ENCODE measurements around the gene TPRN. TPM values are rescaled to one million over a fixed set of nuclear protein-coding genes. Genes with fewer than 3 reads are reported as not detected.

The TPRN gene
- total and polyA plus RNA-seq, 9 of the 15 experiments (the other 6 are each of a cell fraction or from before 2014, with no cell fraction given): 0.31 to 31.9 (median 4.4) TPM

DNA sequence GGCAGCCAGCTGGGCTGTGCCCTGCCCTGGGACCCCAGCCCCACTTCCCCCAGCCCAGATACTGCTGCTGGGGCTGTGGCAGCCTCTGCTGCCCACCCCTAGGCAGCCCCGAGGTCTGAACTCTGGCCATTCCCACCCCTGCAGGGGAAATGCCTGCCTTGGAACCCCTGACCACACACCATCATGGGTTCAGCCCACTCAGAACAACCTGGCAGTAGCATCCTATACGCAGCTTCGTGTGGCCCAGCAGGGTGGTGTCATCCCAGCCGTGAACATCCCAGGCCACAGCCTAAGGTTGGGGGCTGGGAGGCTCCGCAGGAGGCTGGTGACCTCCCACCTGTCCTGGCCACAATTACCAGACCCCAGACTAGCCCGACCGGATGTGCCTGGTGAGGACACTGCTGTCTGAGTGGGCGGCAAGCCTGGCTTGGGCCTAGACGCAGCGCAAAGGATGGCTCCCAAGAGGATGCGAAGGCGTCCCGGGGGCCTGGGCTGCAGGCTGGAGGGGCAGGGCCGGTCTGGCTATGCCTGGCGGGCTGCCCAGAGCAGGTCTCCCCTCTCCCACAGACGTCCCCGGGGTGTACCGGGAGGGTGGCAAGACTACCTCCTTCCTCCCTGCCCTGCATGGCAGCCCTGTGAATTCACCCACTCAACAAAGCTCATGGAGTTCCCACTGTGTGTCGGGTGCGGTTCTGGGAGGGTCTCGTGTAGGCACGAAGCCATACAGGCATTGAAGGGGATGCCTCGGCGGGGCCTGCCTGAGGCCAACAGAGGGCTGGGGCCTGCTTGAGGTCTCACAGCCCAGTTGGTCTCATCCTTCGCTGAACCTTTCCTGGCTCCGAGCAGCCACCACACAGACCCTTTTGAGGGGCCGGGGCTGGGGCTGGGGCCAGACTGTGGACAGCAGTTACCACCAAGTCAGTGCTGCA is 28.7 kb upstream of the TPRN start (continued):
- TF ChIP-seq, protein P1, sequence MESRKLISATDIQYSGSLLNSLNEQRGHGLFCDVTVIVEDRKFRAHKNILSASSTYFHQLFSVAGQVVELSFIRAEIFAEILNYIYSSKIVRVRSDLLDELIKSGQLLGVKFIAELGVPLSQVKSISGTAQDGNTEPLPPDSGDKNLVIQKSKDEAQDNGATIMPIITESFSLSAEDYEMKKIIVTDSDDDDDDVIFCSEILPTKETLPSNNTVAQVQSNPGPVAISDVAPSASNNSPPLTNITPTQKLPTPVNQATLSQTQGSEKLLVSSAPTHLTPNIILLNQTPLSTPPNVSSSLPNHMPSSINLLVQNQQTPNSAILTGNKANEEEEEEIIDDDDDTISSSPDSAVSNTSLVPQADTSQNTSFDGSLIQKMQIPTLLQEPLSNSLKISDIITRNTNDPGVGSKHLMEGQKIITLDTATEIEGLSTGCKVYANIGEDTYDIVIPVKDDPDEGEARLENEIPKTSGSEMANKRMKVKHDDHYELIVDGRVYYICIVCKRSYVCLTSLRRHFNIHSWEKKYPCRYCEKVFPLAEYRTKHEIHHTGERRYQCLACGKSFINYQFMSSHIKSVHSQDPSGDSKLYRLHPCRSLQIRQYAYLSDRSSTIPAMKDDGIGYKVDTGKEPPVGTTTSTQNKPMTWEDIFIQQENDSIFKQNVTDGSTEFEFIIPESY (CRISPR knock-in tag; IDR thresholded peaks at IDR 0.05): peak; percentile 26; the same call in 1 of the 2 replicates
- TF ChIP-seq RFX1 (IDR thresholded peaks at IDR 0.05): no peak
- TF ChIP-seq GABPB1 (CRISPR knock-in tag; IDR thresholded peaks at IDR 0.05): no peak
- TF ChIP-seq, protein P2, sequence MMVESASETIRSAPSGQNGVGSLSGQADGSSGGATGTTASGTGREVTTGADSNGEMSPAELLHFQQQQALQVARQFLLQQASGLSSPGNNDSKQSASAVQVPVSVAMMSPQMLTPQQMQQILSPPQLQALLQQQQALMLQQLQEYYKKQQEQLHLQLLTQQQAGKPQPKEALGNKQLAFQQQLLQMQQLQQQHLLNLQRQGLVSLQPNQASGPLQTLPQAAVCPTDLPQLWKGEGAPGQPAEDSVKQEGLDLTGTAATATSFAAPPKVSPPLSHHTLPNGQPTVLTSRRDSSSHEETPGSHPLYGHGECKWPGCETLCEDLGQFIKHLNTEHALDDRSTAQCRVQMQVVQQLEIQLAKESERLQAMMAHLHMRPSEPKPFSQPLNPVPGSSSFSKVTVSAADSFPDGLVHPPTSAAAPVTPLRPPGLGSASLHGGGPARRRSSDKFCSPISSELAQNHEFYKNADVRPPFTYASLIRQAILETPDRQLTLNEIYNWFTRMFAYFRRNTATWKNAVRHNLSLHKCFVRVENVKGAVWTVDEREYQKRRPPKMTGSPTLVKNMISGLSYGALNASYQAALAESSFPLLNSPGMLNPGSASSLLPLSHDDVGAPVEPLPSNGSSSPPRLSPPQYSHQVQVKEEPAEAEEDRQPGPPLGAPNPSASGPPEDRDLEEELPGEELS (CRISPR knock-in tag; IDR thresholded peaks at IDR 0.05; ENCODE audit: borderline replicate concordance): 0 out of 2 replicates have a peak, but pooled peaks have one; percentile 29
- TF ChIP-seq STAG1 (CRISPR knock-in tag; IDR thresholded peaks at IDR 0.05; ENCODE audit: borderline replicate concordance): no peak
- peak; percentile 57 for TF ChIP-seq HMGN3 (IDR thresholded peaks at IDR 0.05; ENCODE audit: borderline replicate concordance, extremely low read depth, insufficient read length, low read depth, low read length)
- no peak for TF ChIP-seq FOXA3 (CRISPR knock-in tag; conservative IDR thresholded peaks at IDR 0.05 in 1 of 2, IDR thresholded peaks at IDR 0.05 in 1 of 2)
- TF ChIP-seq TBP (optimal IDR thresholded peaks at IDR 0.05; ENCODE audit: low read depth, low read length): no peak
- peak; percentile 40; the same call in 1 of the 2 replicates for TF ChIP-seq POLR2G (IDR thresholded peaks at IDR 0.05; ENCODE audit: low read depth, low read length)
- TF ChIP-seq ARHGAP35 (IDR thresholded peaks at IDR 0.05; ENCODE audit: partially characterized antibody): no peak
